HG02970 (cell line): Measurements from ENCODE around the gene ZBBX.
"Not testable (repeated sequence)": the region's sequence is repeated elsewhere in the genome, so short reads cannot be mapped to it uniquely, and the experiment has no call there.

Source experiments
- ATAC-seq: cut with Tn5 transposase; IDR thresholded peaks from one replicate; pipeline ENCODE4 v1.9.1; 2021; ENCODE audit warnings: mild to moderate bottlenecking, moderate library complexity, moderate number of reproducible peaks; ENCODE audit not compliant: unreplicated experiment, low FRiP score

The ZBBX gene, protein sequence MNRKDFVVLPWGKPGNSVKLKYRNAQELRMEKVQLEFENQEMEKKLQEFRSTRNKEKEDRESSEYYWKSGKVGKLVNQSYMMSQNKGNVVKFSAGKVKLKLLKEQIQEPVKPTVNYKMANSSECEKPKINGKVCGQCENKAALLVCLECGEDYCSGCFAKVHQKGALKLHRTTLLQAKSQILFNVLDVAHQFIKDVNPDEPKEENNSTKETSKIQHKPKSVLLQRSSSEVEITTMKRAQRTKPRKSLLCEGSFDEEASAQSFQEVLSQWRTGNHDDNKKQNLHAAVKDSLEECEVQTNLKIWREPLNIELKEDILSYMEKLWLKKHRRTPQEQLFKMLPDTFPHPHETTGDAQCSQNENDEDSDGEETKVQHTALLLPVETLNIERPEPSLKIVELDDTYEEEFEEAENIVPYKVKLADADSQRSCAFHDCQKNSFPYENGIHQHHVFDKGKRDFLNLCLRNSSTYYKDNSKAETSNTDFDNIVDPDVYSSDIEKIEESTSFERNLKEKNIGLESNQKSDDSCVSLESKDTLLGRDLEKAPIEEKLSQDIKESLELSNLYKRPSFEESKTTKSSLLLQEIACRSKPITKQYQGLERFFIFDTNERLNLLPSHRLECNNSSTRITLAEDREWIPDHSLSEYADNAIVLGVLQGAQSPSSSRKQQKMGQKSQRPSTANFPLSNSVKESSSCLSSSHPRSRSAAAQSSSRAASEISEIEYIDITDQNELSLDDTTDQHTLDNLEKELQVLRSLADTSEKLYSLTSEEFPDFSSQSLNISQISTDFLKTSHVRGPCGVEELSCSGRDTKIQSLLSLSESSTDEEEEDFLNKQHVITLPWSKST

DNA sequence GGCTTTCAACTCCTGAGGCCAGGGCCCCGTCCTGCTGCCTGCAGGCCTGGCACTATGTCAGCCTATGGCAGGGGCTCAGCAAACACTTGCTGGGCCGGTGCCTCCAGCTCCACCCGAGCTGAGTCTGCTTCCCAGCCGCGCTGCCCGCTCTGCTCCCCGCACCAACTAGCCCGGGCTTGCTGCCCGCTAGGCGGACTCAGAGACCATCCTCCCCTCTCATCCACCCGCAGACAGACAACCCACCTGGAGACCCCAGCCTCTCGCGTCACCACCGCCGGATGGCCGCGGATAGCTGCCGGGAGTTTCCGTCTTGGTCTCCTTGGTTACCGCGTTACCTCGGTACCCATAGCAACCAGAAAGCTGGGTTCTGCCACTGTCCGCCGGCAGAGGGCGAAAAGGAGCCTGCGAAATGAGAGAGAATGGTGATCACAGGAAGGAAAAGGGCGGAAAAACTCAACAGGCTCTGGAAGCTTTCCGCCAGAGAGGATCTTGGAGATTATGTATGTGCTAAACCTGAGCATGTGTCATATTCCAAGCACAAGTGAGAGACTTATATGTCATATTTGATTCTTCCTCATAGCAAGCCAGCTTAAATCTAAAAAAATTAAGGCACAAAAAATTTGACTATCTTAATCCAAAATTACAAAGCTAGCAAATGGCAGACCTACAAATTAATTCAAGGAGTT lies at the start of gene ZBBX:
TSS of gene ZBBX (minus strand) at position 294 of the 686 bp plus-strand sequence. CDS start 7,396 bp downstream, outside the sequence.
- ATAC-seq, result peak; percentile 100

DNA sequence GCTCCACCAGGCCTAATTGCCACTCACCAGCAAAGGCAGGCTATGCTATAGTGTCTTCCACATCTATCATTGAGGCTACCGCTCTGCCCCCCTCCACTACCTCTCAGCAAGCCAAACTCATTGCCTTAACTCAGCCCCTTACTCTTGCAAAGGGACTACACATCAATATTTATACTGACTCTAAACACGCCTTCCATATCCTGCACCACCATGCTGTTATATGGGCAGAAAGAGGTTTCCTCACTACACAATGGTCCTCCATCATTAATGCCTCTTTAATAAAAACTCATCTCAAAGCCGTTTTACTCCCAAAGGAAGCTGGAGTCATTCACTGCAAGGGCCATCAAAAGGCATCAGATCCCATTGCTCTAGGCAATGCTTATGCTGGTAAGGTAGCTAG lies 46.9 kb upstream of the ZBBX start:
- ATAC-seq, result not testable (repeated sequence)

DNA sequence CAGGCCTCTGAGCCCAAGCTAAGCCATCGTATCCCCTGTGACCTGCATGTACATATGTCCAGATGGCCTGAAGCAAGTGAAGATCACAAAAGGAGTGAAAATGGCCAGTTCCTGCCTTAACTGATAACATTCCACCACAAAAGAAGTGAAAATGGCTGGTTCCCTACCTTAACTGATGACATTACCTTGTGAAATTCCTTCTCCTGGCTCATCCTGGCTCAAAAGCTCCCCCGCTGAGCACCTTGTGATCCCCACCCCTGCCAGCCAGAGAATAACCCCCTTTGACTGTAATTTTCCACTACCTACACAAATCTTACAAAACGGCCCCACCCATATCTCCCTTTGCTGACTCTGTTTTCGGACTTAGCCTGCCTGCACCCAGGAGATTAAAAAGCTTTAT lies 42.3 kb upstream of the ZBBX start:
- not testable (repeated sequence) for ATAC-seq

DNA sequence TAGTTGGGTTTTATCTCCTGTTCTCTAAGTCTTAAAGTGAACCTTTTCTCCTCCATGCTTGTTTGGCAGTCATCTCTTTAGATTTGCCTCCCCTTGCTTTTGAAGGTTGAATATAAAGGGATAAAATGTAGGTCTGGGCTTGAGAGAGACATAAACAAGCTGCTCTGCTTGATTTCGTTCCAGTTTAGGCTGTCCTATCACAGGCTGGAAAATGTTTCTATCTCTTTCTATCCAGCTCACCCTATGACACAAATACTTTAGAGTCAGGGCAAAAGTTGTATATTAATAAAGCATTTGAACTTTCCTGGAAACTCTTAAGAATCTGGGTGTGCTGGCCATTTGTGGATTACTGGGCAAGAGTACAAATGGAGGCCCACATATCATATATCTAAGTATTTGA lies 29.5 kb upstream of the ZBBX start:
- no peak for ATAC-seq

DNA sequence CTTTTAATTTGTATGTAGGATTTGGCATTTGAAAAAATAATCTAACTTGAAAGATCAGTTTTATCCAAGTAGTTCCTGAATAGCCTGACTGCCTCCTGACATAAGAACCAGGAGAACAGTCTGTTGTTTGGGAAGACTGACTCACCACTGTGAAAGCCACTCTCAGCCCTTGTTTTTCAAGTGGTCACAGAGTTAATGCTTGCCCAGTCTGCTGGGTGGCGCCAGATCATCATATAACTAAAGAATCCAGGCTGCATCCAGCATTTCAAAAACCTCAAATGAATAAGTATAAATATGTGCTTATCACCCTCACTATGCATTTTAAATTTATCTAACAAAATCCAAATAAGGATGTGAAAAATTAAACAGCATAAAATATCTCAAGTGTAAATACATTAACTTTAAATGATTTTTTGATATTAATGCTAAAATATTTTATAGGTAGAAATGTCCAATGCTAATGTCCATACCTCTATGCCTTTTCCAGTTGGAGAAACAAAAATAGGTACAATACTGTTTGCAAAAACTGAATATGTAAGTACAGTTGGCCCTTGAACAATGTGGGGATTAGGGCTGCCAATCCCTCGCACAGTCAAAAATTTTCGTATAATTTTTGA lies 26.9 kb upstream of the ZBBX start:
- no peak for ATAC-seq

DNA sequence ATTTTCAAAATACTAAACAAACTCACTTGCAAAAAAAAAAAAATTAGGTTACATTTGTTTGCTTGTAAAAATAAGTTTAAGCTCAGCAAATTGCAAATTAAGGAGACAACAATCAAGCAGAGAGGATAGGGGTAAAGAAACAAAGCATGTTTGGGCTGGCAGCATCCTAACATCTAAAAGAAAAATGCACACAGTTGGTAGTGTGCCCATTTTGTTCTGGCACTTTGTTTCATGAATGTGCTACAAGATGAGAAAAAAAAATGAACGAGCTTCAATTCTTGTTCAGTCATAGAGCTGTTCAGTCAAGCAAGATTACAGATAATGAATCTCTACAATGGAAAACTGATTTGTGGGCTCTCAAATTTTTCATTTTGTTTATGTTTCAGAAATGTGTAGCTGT lies 17.7 kb upstream of the ZBBX start:
- ATAC-seq, result no peak

DNA sequence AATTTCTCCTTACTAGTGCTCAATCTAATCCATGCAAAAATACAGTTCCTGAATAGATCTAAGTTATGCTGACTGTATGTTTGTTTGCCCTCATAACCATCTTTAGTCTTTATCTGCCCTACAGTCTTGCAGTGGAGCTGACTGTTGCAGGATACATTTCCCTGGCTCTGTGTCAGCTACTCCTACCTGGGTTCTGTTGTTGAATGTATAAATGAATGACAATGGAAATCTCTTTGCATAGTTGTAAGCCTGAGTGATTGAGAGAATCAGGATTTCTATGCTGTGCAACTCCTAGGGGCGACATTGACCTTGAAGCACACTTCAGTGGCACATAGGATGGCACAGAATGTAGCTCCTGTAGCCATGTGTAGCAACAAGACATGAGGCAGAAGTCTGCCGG lies 16.0 kb upstream of the ZBBX start:
- ATAC-seq, result no peak

DNA sequence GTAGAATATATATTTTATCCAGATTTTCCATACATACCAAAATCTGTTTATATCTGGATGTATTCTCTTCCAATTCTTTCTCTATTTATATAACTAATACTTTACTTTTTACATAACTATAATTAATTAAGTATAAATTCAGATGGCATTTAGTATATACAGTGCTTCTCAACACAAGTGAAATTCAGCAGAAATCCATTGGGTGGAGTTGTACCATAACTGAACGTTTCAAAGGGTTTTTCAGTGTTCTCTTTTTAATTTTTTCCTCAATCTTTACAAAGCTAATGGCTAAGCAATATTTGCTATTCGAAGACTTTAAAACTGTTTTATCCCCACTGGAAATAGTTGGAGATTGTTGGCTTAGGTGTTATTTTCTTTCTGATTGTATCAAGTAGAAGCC lies 13.9 kb upstream of the ZBBX start:
- ATAC-seq, result no peak

DNA sequence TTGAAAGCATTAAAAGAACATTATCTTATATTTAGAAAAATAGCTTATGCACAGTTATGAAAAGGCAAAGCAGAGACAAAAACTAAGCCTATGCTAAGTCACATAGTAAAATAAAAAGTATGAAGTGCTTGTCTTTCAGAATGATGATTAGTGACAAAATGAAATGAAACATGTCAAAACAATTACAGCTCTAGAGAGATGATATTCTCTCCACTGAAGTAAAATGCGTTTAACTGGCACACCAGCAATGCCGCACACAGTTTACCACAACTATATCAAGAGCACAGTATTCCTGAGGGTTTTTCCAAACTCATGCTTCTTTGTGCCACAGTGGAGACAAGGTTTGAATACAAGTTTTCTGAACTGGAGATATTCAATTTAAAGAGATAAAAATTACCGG lies 2.1 kb upstream of the ZBBX start:
- no peak for ATAC-seq

DNA sequence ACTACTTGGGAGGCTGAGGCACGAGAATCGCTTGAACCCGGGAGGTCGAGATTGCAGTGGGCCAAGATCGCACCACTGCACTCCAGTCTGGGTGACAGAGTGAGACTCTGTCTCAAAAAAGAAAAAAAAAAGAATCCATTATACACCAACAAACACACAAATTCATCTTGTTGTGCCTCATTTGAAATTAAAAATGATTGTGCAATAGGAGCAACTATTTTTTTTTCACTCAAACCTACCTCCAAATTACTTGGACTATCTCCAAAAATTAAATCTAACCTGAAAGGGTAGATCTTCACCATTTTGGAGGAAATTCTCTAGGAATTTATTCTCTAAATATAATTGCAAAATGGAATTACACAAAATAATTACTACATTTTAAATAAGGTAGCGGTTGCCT lies 4.6 kb downstream of the ZBBX start:
- ATAC-seq, result no peak

DNA sequence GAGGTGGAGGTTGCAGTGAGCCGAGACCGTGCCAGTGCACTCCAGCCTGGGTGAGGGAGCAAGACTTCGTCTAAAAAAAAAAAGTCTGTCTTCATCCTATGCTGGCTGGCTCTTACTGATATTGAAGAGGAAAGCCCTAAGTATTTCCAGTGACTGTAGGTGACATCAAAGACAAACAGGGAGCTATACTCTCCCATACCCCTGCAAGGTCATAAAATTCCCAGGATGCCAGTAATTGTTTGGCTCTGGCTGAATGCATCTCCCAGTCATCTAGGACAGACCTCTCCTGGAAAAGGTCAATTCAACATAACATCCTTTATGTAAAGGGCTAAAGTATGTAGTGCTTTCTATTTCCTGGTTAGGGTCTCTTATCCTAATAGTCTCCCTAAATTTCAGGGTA lies 8.0 kb downstream of the ZBBX start:
- no peak for ATAC-seq

DNA sequence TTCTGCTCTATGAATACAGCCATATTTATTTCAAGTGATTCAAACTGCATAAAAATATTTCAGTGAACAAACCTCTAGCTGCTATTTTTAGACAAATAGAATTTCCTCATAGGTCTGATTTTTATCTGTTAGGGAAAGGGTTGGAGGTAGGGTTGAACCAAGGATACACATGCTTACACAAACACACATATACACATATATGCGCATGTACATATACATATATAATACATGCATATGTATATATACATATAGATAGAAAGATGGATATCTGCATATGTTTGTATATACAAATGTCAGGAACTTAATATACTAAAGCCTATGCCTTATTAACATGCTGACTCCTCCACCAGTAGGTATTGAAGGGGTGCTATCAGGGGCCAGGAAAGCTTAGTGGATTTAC lies 18.1 kb downstream of the ZBBX start:
- no peak for ATAC-seq

DNA sequence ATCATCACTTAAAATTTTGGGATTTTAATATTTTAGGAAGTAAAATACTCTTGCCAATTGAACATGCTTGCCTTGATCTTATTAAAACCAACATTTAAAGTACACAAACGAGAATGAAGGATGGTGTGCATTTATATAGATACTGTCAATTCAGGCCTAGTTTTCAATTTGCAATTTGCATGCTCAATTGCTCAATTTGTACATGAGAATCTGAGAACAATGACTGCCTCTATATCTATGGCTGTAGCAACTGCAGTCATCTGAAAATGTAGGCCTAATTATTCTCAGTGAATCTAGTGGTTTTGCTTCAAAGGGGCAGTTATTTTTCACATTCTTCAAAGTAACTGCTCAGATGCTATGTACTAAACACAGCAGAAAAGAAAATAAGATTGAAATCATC lies 18.8 kb downstream of the ZBBX start:
- no peak for ATAC-seq

DNA sequence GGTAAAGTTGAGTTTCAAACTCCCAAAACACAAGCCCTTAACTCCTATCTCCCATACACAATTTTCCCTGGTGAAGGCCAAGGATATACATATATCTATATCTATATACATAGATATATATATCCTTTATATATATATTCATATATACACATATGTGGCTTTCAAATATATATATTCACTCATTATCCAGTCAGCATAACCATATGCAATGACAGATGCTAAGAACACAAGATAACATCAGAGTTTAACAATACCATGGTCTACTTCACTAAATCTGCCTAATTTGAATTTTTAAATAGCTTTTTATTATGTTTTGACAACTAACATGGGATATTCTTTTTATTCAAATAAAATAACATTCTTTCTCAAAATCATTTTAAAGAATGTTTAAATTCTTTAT lies 24.7 kb downstream of the ZBBX start:
- ATAC-seq, result no peak

DNA sequence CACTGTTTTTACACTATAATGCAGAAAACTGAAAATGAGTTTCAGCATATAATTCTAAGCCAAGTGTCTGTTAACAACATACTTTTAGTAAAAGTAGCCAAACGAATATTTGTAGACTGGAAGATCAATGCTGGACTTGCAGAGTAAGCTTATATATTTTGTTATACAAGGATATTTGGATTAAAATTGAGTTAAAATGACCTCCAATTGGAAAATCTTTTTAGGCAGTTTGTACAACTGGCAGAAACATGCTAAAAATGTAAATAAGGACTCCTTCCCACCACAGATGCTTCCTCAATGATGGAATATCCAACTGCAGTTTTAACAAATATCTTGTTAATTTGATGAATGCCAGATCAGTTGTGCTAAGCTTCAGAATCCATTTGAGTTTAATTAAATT lies 25.3 kb downstream of the ZBBX start:
- no peak for ATAC-seq

DNA sequence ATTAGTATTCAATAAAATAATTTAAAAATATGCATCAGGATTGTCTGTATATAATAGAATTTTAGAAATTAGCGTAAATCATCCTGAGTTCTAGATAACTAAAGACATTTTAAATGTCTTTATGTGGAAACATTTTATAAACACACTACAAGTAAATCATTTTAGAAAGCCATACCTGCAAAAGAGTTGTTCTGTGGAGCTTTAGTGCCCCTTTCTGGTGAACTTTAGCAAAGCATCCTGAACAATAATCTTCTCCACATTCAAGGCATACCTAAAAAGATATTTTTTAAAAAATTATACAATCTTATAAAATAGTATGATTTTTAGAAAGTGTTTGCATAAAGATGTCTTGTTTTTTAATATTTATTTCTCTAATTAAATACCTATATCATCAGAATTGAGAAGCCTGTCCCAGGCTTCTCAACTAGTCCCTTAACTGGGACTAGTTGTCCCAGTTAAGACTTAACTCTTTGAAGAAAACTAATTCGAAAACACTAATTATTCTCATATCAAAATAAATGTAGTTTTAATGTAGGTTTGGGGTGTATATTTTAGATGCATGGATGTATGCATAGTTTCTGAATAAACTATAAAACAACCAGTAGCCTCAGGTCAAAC lies 29.7 kb downstream of the ZBBX start:
- no peak for ATAC-seq

DNA sequence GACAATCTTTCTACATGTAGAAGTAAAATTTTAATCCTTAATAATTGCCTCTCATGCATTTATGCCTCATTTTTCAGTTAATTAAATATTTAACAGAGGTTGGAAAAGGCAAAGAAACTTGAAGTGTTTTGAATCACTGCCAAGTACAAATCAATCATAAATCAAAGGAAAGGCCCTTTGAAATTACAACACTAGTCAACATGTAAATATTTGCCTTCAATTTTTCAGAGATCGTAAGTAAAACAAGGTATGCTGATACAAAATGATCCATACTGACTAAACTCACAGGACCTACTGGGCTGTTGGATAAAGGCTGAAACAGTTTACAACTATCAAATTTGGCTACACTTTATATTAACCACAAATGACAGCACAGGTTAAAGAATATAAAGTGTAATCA lies 33.9 kb downstream of the ZBBX start:
- no peak for ATAC-seq

DNA sequence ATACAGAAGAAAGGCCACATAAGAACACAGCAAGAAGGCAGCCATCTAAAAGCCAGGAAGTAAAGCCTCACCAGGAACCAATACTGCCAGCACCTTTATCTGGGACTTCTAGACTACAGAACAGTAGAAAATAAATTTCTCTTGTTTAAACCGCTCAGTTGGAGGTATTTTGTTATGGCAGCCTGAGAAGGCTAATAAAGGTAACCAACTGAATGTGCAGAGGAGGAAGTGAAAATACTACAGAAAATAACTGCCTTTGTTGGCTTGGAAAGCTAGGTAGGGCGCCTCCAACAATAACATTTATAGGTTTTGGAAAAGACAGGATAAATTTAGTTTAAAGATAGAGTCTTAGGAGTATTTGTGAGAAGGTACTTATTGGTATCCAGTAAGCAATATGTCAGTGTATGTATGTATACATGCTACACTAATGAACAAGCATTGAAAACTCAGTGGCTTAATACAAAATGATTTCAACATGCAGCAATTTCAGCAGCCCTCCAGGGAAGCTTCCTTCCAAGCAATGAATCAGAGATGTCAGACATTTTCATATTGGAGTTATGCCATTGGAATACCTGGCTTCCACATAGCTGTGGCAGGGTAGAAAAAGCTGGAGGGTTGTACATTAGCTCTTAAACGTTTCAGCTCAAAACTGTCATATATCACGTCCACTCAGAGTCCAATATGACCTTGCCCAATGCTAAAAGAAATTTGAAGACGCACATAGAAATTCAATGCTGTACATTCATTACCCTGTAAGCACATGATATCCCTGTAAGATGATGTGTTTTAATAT lies 48.9 kb downstream of the ZBBX start:
- ATAC-seq, result no peak

DNA sequence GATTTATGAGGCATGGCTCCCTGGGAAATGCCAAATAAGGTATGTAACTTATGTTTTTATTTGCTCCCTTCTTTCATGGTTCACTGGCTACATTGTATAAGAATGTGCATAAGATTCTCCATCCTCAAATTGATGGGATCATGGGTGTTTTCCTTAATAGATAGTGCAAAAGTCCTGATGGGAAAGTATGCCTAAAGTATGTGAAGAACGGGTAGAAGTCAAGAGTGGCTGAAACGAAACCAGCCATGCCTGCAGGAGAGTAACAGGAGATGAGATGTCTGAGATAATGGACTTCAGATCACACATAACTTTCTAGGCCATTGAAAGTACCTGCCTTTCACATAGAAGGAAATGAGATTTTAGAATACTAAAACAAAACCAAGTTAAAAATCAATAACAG lies 56.5 kb downstream of the ZBBX start:
- no peak for ATAC-seq
